ENCODE data around the gene CEP350. TPM values are rescaled to one million over a fixed set of nuclear protein-coding genes. Genes with fewer than 3 reads are reported as not detected.

Gene CEP350
- total and polyA plus RNA-seq, 10 of the 15 experiments (the other 5 are each of a cell fraction or from before 2014, with no cell fraction given) = 5.2 to 46.0 (median 23.1) TPM

- ChIA-PET CTCF (interaction anchor here (1.0 to 2.3 kb wide), 4 partner anchors 15 to 50 kb away, joined by 3 to 5 read pairs (median 5); no protein-coding TSS in a partner anchor), RAD21 (ENCODE audit: unreplicated experiment) (interaction anchor here (1.2 kb wide), 1 partner anchor 103 kb away, joined by 3 read pairs; no protein-coding TSS in a partner anchor), SMC1A (ENCODE audit: uncharacterized antibody, unreplicated experiment) (interaction anchor here (0.9 to 1.4 kb wide), 3 partner anchors 8 to 15 kb away, joined by 3 to 4 read pairs (median 3); no protein-coding TSS in a partner anchor), POLR2A (interaction anchor here (0.8 kb wide), 1 partner anchor 9 kb away, joined by 3 read pairs; no protein-coding TSS in a partner anchor)
- Histone ChIP-seq H3K9me3 (replicated peaks; ENCODE audit: control insufficient read depth, insufficient read depth, low read length) (no peaks in the 10 kb centered on the region), H3K27ac (ENCODE audit: control insufficient read depth, insufficient read depth) (no peak overlapping the region), H3K9ac (ENCODE audit: control insufficient read depth, insufficient read depth, low read length) (no peak overlapping the region), H3K4me3 (no peak overlapping the region), H3K4me2 (ENCODE audit: control insufficient read depth, insufficient read depth) (no peak overlapping the region), H4K20me1 (ENCODE audit: control insufficient read depth, insufficient read depth) (no peaks in the 10 kb centered on the region), H3K4me1 (ENCODE audit: control insufficient read depth, insufficient read depth, low read length) (no peaks in the 10 kb centered on the region), H2AFZ (ENCODE audit: control insufficient read depth, low read depth, low read length) (no peak overlapping the region), H3K36me3 (ENCODE audit: control insufficient read depth in 2 of 2, insufficient read depth in 2 of 2, low read length in 1 of 2) (peaks cover 5 to 18% of the 10 kb centered on the region in 2 experiments; a peak in 3 of 4 replicates), H3K79me2 (ENCODE audit: control insufficient read depth, insufficient read depth, low read length) (no peaks in the 10 kb centered on the region), H3K27me3 (replicated peaks in 1 of 2; ENCODE audit: control insufficient read depth in 2 of 2, insufficient read depth in 2 of 2, low read length in 1 of 2) (no peaks in the 10 kb centered on the region)
- TF ChIP-seq SUPT20H (IDR thresholded peaks at IDR 0.05; ENCODE audit: borderline replicate concordance, control insufficient read depth, low read depth, low read length) = no peak
- no peak for TF ChIP-seq CTCF (IDR thresholded peaks at IDR 0.05 in 2 of 3, conservative IDR thresholded peaks at IDR 0.05 in 1 of 3; ENCODE audit: control insufficient read depth in 2 of 3, extremely low read depth in 1 of 3, insufficient read depth in 1 of 3, low read depth in 3 of 3, low read length in 3 of 3)
- TF ChIP-seq KAT2A (conservative IDR thresholded peaks at IDR 0.05; ENCODE audit: control insufficient read depth, low read depth, low read length) = no peak
- TF ChIP-seq GATAD2B (conservative IDR thresholded peaks at IDR 0.05; ENCODE audit: low read depth) = no peak
- no peak for TF ChIP-seq E4F1 (IDR thresholded peaks at IDR 0.05; ENCODE audit: borderline replicate concordance, partially characterized antibody)
- in situ Hi-C loops (cut with MboI) (no loop called here), intact Hi-C loops (cut with micrococcal nuclease; ENCODE audit: unreplicated experiment) (no loop called here)
- WGBS (ENCODE audit: insufficient coverage, insufficient replicate concordance, low lambda C conversion rate, missing lambda C conversion rate) = 76% methylated on average over 10 of the region's 10 CpGs
- FAIRE-seq = no peak
- no TSS peak for BruUV-seq (replicated peaks)
- ATAC-seq = no peak
- DNase-seq (ENCODE audit: low read depth, low spot score) = no peak
These were observed 36.8 kb upstream of the CEP350 start for GRCh38 chr1:179917601-179918429.

Measured in GM12878 (cell line).